ENCODE results near the gene PRKCB. TPM values are rescaled to one million over a fixed set of nuclear protein-coding genes. Genes with fewer than 3 reads are reported as not detected.
"Not testable (repeated sequence)": the region's sequence is repeated elsewhere in the genome, so short reads cannot be mapped to it uniquely, and the experiment has no call there.

PRKCB gene
- total RNA-seq, 2 experiments from 2014 or later: 97.1 to 99.0 TPM

GRCh38 chr16:24075931-24076716 is 240.3 kb downstream of the PRKCB start:
- CTCF ChIA-PET: interaction anchor here (0.7 kb wide), 1 partner anchor 181 kb away, joined by 3 read pairs; no protein-coding TSS in a partner anchor
- POLR2A ChIA-PET: no interaction called here

GRCh38 chr16:24077292-24077691 is 241.5 kb downstream of the PRKCB start:
- POLR2A ChIA-PET: no interaction called here
- CTCF ChIA-PET: no interaction called here

GRCh38 chr16:24077966-24078365 is 242.2 kb downstream of the PRKCB start:
- ChIA-PET CTCF (no interaction called here), POLR2A (no interaction called here)

GRCh38 chr16:24085666-24086065 is 249.9 kb downstream of the PRKCB start:
- CTCF ChIA-PET: no interaction called here
- POLR2A ChIA-PET: no interaction called here

GRCh38 chr16:24087891-24088410 is 252.2 kb downstream of the PRKCB start:
- ChIA-PET CTCF (interaction anchor here (0.7 kb wide), 1 partner anchor 48 kb away, joined by 3 read pairs; no protein-coding TSS in a partner anchor), POLR2A (no interaction called here)

GRCh38 chr16:24088767-24089166 is 253.0 kb downstream of the PRKCB start:
- ChIA-PET POLR2A (no interaction called here), CTCF (interaction anchor here (0.7 kb wide), 1 partner anchor 49 kb away, joined by 3 read pairs; no protein-coding TSS in a partner anchor)

GRCh38 chr16:24091125-24091524 is 255.3 kb downstream of the PRKCB start:
- CTCF ChIA-PET: no interaction called here

GRCh38 chr16:24093049-24093448 is 257.3 kb downstream of the PRKCB start:
- CTCF ChIA-PET: interaction anchor here (2.1 kb wide), 1 partner anchor 22 kb away, joined by 5 read pairs; no protein-coding TSS in a partner anchor
- POLR2A ChIA-PET: no interaction called here

More at GRCh38 chr16:24091125-24091524, 255.3 kb downstream of the PRKCB start:
- POLR2A ChIA-PET: no interaction called here

- ChIA-PET CTCF (interaction anchor here (0.6 kb wide), 1 partner anchor 16 kb away, joined by 3 read pairs; no protein-coding TSS in a partner anchor), POLR2A (no interaction called here)
Measured at GRCh38 chr16:24094660-24095059, 258.9 kb downstream of the PRKCB start.

- POLR2A ChIA-PET: no interaction called here
- CTCF ChIA-PET: no interaction called here
Measured at GRCh38 chr16:24098896-24099295, 263.1 kb downstream of the PRKCB start.

- ChIA-PET CTCF (no interaction called here), POLR2A (no interaction called here)
Measured at GRCh38 chr16:24101431-24101830, 265.6 kb downstream of the PRKCB start.

- ChIA-PET POLR2A (interaction anchor here (0.6 kb wide), 1 partner anchor 637 kb away, joined by 4 read pairs; no protein-coding TSS in a partner anchor), CTCF (no interaction called here)
Measured at GRCh38 chr16:24102209-24102660, 266.5 kb downstream of the PRKCB start.

- POLR2A ChIA-PET: interaction anchor here (0.6 kb wide), 1 partner anchor 62 kb away, joined by 3 read pairs; no protein-coding TSS in a partner anchor
- CTCF ChIA-PET: not testable (repeated sequence)
Measured at GRCh38 chr16:24105471-24105870, 269.7 kb downstream of the PRKCB start.

- CTCF ChIA-PET, POLR2A ChIA-PET: not testable (repeated sequence)
Measured at GRCh38 chr16:24108090-24108489, 272.3 kb downstream of the PRKCB start.

GRCh38 chr16:24111724-24112302 is 276.0 kb downstream of the PRKCB start:
- POLR2A ChIA-PET: no interaction called here
- CTCF ChIA-PET: no interaction called here

GRCh38 chr16:24113115-24113745 is 277.4 kb downstream of the PRKCB start:
- CTCF ChIA-PET: no interaction called here
- POLR2A ChIA-PET: no interaction called here

- ChIA-PET POLR2A (no interaction called here), CTCF (no interaction called here)
Measured at GRCh38 chr16:24114876-24115275, 279.1 kb downstream of the PRKCB start.

- ChIA-PET CTCF (interaction anchor here (0.6 to 1.2 kb wide), 2 partner anchors 38 to 389 kb away, joined by 3 read pairs; no protein-coding TSS in a partner anchor), POLR2A (no interaction called here)
Measured at GRCh38 chr16:24116046-24116776, 280.4 kb downstream of the PRKCB start.

GRCh38 chr16:24116989-24117388 is 281.2 kb downstream of the PRKCB start:
- ChIA-PET POLR2A (no interaction called here), CTCF (interaction anchor here (0.6 to 1.2 kb wide), 2 partner anchors 39 to 390 kb away, joined by 3 read pairs; no protein-coding TSS in a partner anchor)

GRCh38 chr16:24117680-24118079 is 281.9 kb downstream of the PRKCB start:
- POLR2A ChIA-PET: no interaction called here
- CTCF ChIA-PET: interaction anchor here (1.2 kb wide), 1 partner anchor 390 kb away, joined by 3 read pairs; no protein-coding TSS in a partner anchor
